Ishikawa (cell line): Measurements from ENCODE around the gene POT1.

Experiments
- EGR1 ChIP-seq: IDR thresholded peaks from 2 replicates; pipeline ENCODE4 v1.6.1; 2012
- EP300 ChIP-seq: IDR thresholded peaks from 2 replicates; pipeline ENCODE4 v1.6.1; 2012; ENCODE audit warnings: borderline replicate concordance
- FOXM1 ChIP-seq: IDR thresholded peaks from 2 replicates; pipeline ENCODE4 v1.6.1; 2012; ENCODE audit warnings: low read depth, borderline replicate concordance
- MAX ChIP-seq: IDR thresholded peaks from 2 replicates; pipeline ENCODE4 v1.6.1; 2012
- RAD21 ChIP-seq: IDR thresholded peaks from 2 replicates; pipeline ENCODE4 v1.6.1; 2012; ENCODE audit warnings: low read depth
- TEAD4 ChIP-seq: IDR thresholded peaks from 2 replicates; pipeline ENCODE4 v1.6.1; 2012
- YY1 ChIP-seq: IDR thresholded peaks from 2 replicates; pipeline ENCODE4 v1.6.1; 2012; ENCODE audit warnings: low read depth
- TF ChIP-seq, protein P1 (sequence below): IDR thresholded peaks from 2 replicates; pipeline ENCODE4 v1.6.1; 2012; ENCODE audit warnings: low read depth, mild to moderate bottlenecking

GRCh38 chr7:124775422-124775821, 154.2 kb downstream of the POT1 start:
- TF ChIP-seq YY1 (no peak), EP300 (no peak), RAD21 (no peak), TEAD4 (no peak), MAX (no peak), FOXM1 (no peak), EGR1 (no peak)
- TF ChIP-seq, protein P1, sequence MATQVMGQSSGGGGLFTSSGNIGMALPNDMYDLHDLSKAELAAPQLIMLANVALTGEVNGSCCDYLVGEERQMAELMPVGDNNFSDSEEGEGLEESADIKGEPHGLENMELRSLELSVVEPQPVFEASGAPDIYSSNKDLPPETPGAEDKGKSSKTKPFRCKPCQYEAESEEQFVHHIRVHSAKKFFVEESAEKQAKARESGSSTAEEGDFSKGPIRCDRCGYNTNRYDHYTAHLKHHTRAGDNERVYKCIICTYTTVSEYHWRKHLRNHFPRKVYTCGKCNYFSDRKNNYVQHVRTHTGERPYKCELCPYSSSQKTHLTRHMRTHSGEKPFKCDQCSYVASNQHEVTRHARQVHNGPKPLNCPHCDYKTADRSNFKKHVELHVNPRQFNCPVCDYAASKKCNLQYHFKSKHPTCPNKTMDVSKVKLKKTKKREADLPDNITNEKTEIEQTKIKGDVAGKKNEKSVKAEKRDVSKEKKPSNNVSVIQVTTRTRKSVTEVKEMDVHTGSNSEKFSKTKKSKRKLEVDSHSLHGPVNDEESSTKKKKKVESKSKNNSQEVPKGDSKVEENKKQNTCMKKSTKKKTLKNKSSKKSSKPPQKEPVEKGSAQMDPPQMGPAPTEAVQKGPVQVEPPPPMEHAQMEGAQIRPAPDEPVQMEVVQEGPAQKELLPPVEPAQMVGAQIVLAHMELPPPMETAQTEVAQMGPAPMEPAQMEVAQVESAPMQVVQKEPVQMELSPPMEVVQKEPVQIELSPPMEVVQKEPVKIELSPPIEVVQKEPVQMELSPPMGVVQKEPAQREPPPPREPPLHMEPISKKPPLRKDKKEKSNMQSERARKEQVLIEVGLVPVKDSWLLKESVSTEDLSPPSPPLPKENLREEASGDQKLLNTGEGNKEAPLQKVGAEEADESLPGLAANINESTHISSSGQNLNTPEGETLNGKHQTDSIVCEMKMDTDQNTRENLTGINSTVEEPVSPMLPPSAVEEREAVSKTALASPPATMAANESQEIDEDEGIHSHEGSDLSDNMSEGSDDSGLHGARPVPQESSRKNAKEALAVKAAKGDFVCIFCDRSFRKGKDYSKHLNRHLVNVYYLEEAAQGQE = no peak
